GM21529 (cell line): Measurements from ENCODE around the gene HNRNPUL2.

Experiments
- ATAC-seq: cut with Tn5 transposase; IDR thresholded peaks from one replicate; pipeline ENCODE4 v1.9.1; 2021; ENCODE audit not compliant: unreplicated experiment

The HNRNPUL2 gene

DNA sequence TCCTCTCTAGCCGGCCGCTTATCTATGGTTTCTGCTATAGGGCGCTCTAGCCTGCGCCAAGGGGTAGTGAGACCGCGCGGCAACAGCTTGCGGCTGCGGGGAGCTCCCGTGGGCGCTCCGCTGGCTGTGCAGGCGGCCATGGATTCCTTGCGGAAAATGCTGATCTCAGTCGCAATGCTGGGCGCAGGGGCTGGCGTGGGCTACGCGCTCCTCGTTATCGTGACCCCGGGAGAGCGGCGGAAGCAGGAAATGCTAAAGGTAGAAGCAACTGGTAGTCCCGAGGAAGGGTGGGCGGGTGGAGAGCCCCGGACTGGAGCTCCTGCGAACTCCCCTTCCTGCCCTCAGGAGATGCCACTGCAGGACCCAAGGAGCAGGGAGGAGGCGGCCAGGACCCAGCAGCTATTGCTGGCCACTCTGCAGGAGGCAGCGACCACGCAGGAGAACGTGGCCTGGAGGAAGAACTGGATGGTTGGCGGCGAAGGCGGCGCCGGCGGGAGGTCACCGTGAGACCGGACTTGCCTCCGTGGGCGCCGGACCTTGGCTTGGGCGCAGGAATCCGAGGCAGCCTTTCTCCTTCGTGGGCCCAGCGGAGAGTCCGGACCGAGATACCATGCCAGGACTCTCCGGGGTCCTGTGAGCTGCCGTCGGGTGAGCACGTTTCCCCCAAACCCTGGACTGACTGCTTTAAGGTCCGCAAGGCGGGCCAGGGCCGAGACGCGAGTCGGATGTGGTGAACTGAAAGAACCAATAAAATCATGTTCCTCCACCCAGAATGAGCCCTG is 55.5 kb downstream of the HNRNPUL2 start, which contains the start of the genes LBHD1 and UQCC3:
Gene LBHD1 (minus strand): TSS at position 660 of the 782 bp plus-strand sequence. CDS start 2,236 bp downstream, outside the sequence.
Gene UQCC3 (plus strand): TSS at position 66 of the 782 bp plus-strand sequence. CDS start 73 bp downstream, at position 139.
- ATAC-seq: peak; percentile 55

DNA sequence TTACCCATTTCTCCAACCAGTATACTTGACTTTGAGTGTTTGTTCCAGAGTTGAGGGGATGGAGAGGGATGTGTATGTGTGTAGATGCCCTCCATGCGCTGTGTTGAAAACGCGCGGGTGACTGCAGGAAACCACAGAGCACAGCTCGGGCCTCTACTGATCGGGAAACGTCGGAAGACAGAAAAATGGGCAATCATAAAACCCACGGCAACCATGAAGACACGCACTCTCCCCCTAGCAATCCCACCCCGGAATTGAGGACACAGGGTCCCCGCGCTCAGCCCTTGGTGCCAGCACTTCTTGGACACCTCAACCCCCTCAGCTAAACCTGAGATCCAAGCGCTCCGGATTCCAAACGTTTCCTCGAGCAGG is 56.0 kb downstream of the HNRNPUL2 start:
- peak; percentile 8 for ATAC-seq

DNA sequence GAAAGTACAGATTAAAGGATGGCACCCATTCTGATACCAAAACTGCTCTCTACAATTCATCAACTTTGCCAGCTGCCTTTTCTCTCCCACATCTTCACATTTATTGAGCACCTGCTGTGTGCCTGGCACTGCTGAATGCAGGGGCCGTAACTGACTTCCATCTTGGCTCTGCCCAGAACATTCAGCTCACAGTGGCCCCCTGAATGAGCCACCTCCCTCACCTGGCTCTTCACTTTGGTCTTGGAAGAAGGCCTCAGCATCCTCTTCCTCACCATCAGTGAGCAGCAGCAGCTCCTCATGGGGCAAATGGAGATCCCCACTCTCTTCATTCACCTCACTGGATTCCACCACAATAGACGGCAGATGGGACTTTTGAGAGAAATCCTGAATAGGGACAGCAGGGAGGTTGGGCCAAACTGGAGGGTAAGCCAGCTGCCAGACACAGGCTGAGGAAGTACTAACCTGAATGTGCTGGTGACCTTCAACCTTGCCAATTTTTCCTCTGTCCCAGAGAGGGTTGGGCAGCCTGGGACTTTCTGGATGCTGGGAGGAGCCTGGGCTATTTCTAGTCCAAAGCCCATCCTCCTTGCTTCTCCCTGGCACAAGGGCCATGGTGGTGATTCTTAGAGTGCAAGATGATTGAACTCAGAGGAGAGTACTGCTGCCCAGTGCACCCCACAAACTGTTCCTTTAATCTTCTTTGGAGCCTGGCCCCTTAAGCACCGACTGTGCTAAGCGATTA is 57.7 kb downstream of the HNRNPUL2 start:
- no peak for ATAC-seq

DNA sequence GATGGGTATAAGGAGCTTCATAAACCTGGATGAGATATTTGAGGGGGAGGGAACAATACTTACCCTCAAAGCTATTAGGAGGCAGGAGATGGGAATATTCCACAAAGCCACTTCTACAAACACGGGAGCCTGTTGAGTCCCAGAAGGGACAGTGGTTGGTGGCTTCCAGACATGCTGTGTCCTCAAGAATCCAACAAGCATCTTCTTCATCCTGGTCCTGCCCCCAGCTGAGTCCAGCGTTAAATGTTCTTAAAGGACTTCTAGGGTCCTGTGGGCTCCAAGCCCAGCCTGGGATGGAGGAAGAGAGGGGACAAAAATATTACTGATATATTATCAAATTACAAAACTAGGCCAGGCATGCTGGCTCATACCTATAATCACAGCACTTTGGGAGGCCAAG is 59.8 kb downstream of the HNRNPUL2 start:
- no peak for ATAC-seq

DNA sequence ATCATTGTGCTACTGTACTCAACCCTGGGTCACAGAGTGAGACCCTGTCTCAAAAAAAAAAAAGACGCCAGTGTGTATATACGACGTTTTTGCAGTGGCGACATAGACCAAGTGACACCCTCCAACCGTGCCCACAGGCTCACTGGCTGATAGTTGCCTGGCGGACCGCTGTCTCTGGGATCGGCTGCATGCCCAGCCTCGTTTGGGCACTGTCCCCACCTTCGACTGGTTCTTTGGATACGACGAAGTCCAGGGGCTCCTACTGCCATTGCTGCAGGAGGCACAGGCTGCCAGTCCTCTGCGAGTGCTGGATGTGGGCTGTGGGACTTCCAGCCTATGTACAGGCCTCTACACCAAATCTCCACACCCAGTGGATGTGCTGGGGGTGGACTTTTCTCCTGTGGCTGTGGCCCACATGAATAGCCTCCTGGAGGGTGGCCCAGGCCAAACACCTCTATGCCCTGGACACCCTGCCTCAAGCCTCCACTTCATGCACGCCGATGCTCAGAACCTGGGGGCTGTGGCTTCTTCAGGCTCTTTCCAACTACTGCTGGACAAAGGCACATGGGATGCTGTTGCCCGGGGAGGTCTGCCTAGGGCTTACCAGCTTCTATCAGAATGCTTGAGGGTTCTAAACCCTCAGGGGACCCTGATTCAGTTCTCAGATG is 60.9 kb downstream of the HNRNPUL2 start:
- no peak for ATAC-seq

DNA sequence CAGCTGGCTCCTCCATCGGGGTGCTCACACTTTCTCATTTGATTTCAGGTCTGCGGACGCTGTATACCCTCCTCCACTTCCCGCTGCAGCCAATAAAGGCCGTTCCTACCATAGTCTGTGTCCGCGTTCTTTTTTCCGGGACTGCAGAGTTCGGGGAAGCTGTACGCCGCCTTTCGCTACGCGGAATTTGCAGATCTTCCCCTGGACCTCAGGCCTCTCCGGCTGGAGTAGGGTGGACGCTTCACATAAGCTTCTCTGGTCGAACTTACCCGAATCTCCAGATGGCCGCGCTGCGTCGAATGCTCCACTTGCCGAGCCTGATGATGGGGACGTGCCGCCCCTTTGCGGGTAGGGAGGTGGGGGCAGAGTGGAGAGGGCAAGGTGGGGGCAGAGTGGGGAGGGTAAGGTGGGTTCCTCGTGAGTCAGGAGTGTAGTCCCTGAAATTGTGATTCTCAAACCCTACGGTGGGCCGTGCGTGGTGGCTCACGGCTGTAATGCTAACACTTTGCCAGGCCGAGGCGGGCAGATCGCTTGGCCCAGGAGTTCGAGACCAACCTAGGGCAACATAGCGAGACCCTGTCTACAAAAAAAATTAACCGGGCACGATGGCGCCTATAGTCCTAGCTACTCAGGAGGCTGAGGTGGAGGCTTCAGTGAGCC is 61.5 kb downstream of the HNRNPUL2 start:
- peak; percentile 12 for ATAC-seq

DNA sequence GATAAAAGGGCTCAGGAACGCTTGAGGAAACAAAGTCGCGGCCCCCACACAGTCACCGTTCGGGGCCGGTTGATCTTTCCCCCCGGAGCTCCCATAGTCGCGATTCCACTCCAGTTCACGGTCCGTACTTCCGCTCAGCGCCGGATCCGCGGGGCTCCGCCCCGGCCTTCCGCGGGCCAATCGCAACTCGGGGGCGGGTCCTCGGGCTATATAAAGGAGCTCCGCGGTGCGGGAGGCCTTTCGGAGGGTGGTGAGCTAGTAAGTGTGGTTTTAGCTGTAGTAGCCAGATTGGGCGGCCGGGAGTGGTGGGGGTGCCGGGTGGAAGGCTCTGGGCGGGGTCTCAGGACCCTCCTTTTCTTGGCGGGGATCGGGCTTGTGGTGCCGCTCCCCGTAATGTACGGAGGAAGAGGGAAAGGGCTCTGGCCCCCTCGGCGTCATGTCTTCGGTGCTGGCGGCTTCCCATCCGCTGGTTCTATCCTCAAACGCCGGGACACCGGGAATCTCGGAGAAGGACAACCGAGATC is 62.1 kb downstream of the HNRNPUL2 start, which contains the start of the genes C11orf98 and CSKMT:
Gene C11orf98 (minus strand): TSS at position 136 of the 524 bp plus-strand sequence. CDS start 41 bp downstream, at position 95.
Gene CSKMT (plus strand): TSS at position 238 of the 524 bp plus-strand sequence. CDS start 568 bp downstream, outside the sequence.
- ATAC-seq: peak; percentile 75

DNA sequence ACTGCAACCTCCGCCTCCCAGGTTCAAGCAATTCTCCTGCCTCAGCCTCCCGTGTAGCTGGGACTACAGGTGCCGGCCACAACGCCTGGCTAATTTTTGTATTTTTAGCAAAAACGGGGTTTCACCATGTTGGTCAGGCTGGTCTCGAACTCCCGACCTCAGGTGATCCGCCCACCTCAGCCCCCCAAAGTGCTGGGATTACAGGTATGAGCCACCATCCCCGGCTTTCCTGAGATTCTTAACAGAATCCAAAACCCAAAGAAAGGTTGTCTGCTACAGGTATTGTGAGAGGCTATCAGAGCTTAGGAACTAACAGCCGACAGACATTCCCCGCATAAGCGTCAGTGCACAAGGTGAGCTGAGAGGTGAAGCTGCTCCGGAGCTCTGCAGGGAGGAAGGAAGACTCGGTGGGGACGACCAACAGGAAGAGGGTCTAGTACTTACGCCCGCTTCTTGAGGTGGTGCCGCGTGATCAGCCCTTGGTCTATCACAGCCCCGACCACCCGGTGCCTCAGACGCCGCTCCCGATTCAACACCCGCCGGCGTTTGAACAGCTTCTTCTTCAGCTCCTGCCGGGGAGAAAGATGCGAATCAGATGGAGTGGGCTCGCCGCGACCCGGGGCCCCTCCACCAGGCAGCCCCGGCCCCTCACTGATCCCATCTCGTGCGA is 62.7 kb downstream of the HNRNPUL2 start:
- ATAC-seq: peak; percentile 39
